A673 (cell line): ENCODE measurements around the gene TTC34. TPM values are rescaled to one million over a fixed set of nuclear protein-coding genes. Genes with fewer than 3 reads are reported as not detected.

ENCODE experiments used
- BruUV-seq: library from RNA; stranded (reverse); fragments of 400-500 nt; replicated peaks from 2 replicates; lab custom pipeline; 2021; lab: Mats Ljungman, UMichigan
- CTCF ChIA-PET: fragments of 300-600 bp; sonication (Branson Sonifier 250); formaldehyde crosslinking; loops from one replicate; lab custom pipeline; 2022; ENCODE audit warnings: antibody characterized with exemption; lab: Charles Lee
- POLR2A ChIA-PET: fragments of 300-600 bp; sonication (Branson Sonifier 250); formaldehyde crosslinking; loops from one replicate; lab custom pipeline; 2022; ENCODE audit warnings: antibody characterized with exemption; ENCODE audit not compliant: low non-redundant PET; lab: Charles Lee
- DNase-seq: peaks from one replicate; pipeline ENCODE4 v3.0.0-alpha.2; 2015; ENCODE audit warnings: low spot score
- H3K27ac ChIP-seq: fragments of 200-600 bp; sonication (generic); 2 replicates; pipeline ENCODE4 v1.5.1; 2016; ENCODE audit warnings: mixed run types, low read depth, mild to moderate bottlenecking, mixed read lengths, antibody characterized with exemption, low read length; ENCODE audit not compliant: poor library complexity, severe bottlenecking
- H3K27me3 ChIP-seq: fragments of 200-600 bp; sonication (generic); replicated peaks from 2 replicates; pipeline ENCODE4 v1.6.1; 2017; ENCODE audit warnings: mixed run types, low read depth, mild to moderate bottlenecking, mixed read lengths, antibody characterized with exemption, low read length; ENCODE audit not compliant: insufficient read depth, poor library complexity
- H3K36me3 ChIP-seq: fragments of 200-600 bp; sonication (generic); 2 replicates; pipeline ENCODE4 v1.6.1; 2016; ENCODE audit warnings: mixed run types, mild to moderate bottlenecking, mixed read lengths, antibody characterized with exemption, low read length; ENCODE audit not compliant: insufficient read depth, poor library complexity, severe bottlenecking
- H3K4me1 ChIP-seq: fragments of 200-600 bp; sonication (generic); 2 replicates; pipeline ENCODE4 v1.6.1; 2017; ENCODE audit warnings: mixed run types, mild to moderate bottlenecking, mixed read lengths, antibody characterized with exemption, low read length; ENCODE audit not compliant: insufficient read depth, poor library complexity, severe bottlenecking
- H3K4me3 ChIP-seq: fragments of 200-600 bp; sonication (generic); 2 replicates; pipeline ENCODE4 v1.5.1; 2016; ENCODE audit warnings: low read depth, mixed run types, mild to moderate bottlenecking, mixed read lengths, low read length; ENCODE audit not compliant: poor library complexity, severe bottlenecking
- H3K9me3 ChIP-seq: fragments of 200-600 bp; sonication (generic); 2 replicates; pipeline ENCODE4 v1.6.1; 2016; ENCODE audit warnings: mixed run types, low read depth, mild to moderate bottlenecking, mixed read lengths, antibody characterized with exemption, low read length; ENCODE audit not compliant: poor library complexity, severe bottlenecking
- EZH2 ChIP-seq: fragments of 200-600 bp; sonication (generic); IDR thresholded peaks from 2 replicates; pipeline ENCODE4 v1.6.1; 2017; ENCODE audit warnings: borderline replicate concordance, low read depth, mild to moderate bottlenecking, mixed read lengths, antibody characterized with exemption, low read length; ENCODE audit not compliant: poor library complexity, severe bottlenecking
- intact Hi-C: fragments of 100-400 bp; cut with micrococcal nuclease; formaldehyde crosslinking; loops from one replicate; pipeline ENCODE4 v1.10.0; 2022; ENCODE audit not compliant: unreplicated experiment
- total RNA-seq: library from RNA; stranded (reverse); gene quantifications from 2 replicates; pipeline ENCODE4 v1.2.3, GENCODE V29; 2021
- TF ChIP-seq, protein P1 (sequence below): fragments of 300-800, 200-600 bp; sonication (generic); conservative IDR thresholded peaks from 2 replicates; pipeline ENCODE4 v1.5.1; 2017; ENCODE audit warnings: low read depth, mild to moderate bottlenecking, antibody characterized with exemption, low read length, moderate library complexity, mixed read lengths

TTC34 gene
- total RNA-seq, 1 experiment from 2014 or later, result 0.84 TPM

DNA sequence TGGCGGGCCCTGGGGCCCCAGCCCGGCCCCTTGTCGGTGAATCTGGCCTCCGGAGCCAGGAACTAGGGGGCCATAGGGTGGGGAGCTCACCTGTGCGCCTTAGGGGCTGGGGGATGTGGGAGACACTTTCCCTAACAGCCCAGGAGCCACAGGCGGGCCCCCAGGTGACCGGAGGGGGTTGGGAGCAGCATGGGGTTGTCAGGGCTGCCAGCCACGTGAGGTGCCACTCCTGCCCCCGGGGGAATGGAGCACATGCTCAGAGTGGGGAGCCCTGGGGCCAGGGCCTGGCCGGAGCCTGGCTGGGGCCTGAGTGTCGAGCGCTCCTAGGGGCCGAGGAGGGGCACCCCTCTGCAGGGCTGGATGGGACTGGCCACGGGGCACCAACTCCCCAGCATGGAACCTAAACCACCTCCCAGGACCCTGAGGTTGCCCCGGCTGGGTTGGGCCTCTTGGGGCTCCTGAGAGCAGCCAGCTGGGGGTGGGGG is 195.1 kb downstream of the TTC34 start:
- no TSS peak for BruUV-seq
- CTCF ChIA-PET, result no interaction called here
- no peaks in the 10 kb centered on the region for H3K4me1 ChIP-seq
- DNase-seq, result no peak
- POLR2A ChIA-PET, result no interaction called here
- H3K9me3 ChIP-seq, result no peaks in the 10 kb centered on the region
- no peak for TF ChIP-seq EZH2
- TF ChIP-seq, protein P1, sequence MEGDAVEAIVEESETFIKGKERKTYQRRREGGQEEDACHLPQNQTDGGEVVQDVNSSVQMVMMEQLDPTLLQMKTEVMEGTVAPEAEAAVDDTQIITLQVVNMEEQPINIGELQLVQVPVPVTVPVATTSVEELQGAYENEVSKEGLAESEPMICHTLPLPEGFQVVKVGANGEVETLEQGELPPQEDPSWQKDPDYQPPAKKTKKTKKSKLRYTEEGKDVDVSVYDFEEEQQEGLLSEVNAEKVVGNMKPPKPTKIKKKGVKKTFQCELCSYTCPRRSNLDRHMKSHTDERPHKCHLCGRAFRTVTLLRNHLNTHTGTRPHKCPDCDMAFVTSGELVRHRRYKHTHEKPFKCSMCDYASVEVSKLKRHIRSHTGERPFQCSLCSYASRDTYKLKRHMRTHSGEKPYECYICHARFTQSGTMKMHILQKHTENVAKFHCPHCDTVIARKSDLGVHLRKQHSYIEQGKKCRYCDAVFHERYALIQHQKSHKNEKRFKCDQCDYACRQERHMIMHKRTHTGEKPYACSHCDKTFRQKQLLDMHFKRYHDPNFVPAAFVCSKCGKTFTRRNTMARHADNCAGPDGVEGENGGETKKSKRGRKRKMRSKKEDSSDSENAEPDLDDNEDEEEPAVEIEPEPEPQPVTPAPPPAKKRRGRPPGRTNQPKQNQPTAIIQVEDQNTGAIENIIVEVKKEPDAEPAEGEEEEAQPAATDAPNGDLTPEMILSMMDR, result no peak
- H3K4me3 ChIP-seq, result no peak overlapping the region
- H3K36me3 ChIP-seq, result no peaks in the 10 kb centered on the region
- no peak overlapping the region for H3K27ac ChIP-seq
- intact Hi-C loops, result no loop called here
- H3K27me3 ChIP-seq, result peaks cover 5% of the 10 kb centered on the region

DNA sequence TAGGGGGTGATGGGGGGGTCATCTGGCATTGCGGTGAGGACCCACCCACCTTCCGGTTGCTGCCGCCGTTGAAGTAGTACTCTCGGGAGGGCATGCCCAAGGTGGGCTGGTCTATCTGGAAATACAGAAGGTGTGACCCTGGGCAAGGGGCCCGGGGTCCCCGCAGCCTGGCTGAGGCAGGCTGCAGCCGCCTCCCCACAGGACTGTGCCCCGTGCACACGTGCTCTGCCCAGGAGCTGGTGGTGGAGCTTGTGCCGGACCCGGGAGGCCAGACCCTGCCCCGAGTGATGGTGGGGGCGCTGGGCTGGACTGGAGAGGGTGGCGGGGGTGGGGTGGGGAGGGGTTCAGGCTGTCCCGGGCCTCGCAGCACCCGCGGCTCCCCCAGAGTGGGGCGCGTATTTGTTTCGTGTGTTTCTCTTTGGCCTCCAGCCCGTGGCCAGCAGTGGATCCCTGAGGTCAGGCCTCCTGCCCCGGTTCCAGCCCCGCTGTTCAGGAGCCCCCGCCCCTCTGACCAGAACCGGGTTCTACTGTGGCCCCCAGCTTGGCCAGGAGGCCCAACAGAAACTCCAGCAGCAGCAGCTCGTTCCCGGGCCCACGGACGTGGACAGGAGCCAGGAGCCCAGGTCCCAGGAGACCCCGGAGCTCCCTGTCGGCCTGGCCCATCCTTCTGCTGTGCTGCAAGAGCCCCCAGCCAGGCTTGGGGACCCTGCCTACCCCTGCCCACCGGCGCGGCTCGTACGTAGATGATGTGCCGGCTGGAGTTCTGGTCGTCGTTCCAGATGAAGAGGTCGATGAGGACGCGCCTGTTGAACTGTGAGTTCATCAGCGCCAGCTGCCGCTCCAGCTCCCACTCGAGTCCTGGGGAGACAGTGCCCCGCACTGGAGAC is 195.7 kb downstream of the TTC34 start:
- TF ChIP-seq EZH2, result no peak
- TF ChIP-seq, protein P1, result no peak
- peaks cover 9% of the 10 kb centered on the region for H3K27me3 ChIP-seq
- no peak overlapping the region for H3K27ac ChIP-seq
- BruUV-seq, result no TSS peak
- H3K4me1 ChIP-seq, result no peaks in the 10 kb centered on the region
- H3K9me3 ChIP-seq, result no peaks in the 10 kb centered on the region
- ChIA-PET CTCF (interaction anchor here (0.5 kb wide), 1 partner anchor 80 kb away, joined by 6 read pairs; the partner anchor contains the start of gene PANK4), POLR2A (interaction anchor here (0.5 kb wide), 1 partner anchor 32 kb away, joined by 3 read pairs; no protein-coding TSS in a partner anchor)
- H3K36me3 ChIP-seq, result no peaks in the 10 kb centered on the region
- no peak overlapping the region for H3K4me3 ChIP-seq
- no peak for DNase-seq
- intact Hi-C loops, result no loop called here

DNA sequence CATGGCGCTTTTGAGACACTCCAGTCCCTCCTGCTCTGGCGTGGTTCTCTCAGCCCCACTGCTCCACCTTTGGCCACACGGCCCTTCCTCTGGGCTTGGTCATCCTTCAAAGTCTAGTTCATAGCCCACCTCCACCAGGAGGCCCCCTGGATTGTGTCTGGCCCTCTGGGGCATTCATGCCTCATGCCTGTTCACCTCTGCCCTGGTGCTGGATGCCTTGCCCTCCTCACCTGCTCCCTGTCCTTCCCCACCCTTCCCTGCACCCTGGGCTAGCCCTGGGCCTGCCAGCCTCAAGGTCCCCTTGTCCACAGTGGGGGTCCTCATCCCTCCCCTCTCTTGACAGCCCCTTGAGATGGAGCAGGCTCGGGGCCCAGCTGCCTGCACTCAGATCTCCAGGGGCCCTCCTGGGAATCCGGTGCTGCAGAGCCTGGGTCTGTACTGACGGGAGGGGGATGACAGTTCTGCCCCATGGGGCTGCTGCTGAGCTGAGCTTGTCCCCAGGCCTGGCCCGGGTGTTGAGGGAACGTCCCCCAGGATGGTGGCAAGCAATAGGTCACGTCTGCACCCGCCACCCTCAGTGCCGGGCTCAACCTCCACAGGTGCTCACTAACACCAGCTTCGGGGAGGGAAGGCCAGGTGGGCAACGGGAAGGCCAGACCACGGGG is 196.5 kb downstream of the TTC34 start:
- no peak for DNase-seq
- no peaks in the 10 kb centered on the region for H3K4me1 ChIP-seq
- POLR2A ChIA-PET, result no interaction called here
- no peak for TF ChIP-seq EZH2
- TF ChIP-seq, protein P1, result no peak
- H3K27me3 ChIP-seq, result peaks cover 10% of the 10 kb centered on the region
- CTCF ChIA-PET, result no interaction called here
- BruUV-seq, result no TSS peak
- no peak overlapping the region for H3K27ac ChIP-seq
- no peaks in the 10 kb centered on the region for H3K36me3 ChIP-seq
- intact Hi-C loops, result no loop called here
- no peaks in the 10 kb centered on the region for H3K9me3 ChIP-seq
- H3K4me3 ChIP-seq, result no peak overlapping the region
